DOHH2 (cell line): ENCODE results near the gene MOB3C.

ENCODE experiments used
- EZH2phosphoT487 ChIP-seq: fragments of 200-600 bp; sonication (generic); IDR thresholded peaks from 2 replicates; pipeline ENCODE4 v1.6.1; 2017; ENCODE audit warnings: borderline replicate concordance, mild to moderate bottlenecking, antibody characterized with exemption, low read length, moderate library complexity, mixed read lengths
- TF ChIP-seq, protein P1 (sequence below): fragments of 200-600 bp; sonication (generic); IDR thresholded peaks from one replicate; pipeline ENCODE4 v1.5.1; 2014; ENCODE audit warnings: antibody characterized with exemption, mild to moderate bottlenecking, low read depth, low read length; ENCODE audit not compliant: poor library complexity, severe bottlenecking

GRCh38 chr1:46581681-46582455, 34.7 kb downstream of the MOB3C start:
- TF ChIP-seq, protein P1, sequence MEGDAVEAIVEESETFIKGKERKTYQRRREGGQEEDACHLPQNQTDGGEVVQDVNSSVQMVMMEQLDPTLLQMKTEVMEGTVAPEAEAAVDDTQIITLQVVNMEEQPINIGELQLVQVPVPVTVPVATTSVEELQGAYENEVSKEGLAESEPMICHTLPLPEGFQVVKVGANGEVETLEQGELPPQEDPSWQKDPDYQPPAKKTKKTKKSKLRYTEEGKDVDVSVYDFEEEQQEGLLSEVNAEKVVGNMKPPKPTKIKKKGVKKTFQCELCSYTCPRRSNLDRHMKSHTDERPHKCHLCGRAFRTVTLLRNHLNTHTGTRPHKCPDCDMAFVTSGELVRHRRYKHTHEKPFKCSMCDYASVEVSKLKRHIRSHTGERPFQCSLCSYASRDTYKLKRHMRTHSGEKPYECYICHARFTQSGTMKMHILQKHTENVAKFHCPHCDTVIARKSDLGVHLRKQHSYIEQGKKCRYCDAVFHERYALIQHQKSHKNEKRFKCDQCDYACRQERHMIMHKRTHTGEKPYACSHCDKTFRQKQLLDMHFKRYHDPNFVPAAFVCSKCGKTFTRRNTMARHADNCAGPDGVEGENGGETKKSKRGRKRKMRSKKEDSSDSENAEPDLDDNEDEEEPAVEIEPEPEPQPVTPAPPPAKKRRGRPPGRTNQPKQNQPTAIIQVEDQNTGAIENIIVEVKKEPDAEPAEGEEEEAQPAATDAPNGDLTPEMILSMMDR, result no peak
- no peak for TF ChIP-seq EZH2phosphoT487
